IMR-90 (cell line): ENCODE data around the gene CRYGN. TPM values are rescaled to one million over a fixed set of nuclear protein-coding genes. Genes with fewer than 3 reads are reported as not detected.
A peak's percentile ranks its signal among the peaks of the same experiment; 100 is the strongest.

Experiments used
- ATAC-seq: fragments of 200-7000 bp; cut with Tn5 transposase; 2 replicates; pipeline ENCODE4 v1.9.1; 2020; ENCODE audit warnings: low read depth, mild to moderate bottlenecking, moderate library complexity
- BruUV-seq: library from RNA; stranded (reverse); fragments of 400-500 nt; replicated peaks from 2 replicates; lab custom pipeline; 2021; lab: Mats Ljungman, UMichigan
- CTCF ChIA-PET: fragments of 300-600 bp; formaldehyde crosslinking; extraction: SDS; loops from one replicate; lab custom pipeline; 2021; ENCODE audit warnings: antibody characterized with exemption; lab: Yijun Ruan, JAX
- POLR2A ChIA-PET: fragments of 300-600 bp; sonication (Branson Sonifier 250); formaldehyde crosslinking; loops from one replicate; lab custom pipeline; 2022; ENCODE audit warnings: antibody characterized with exemption; ENCODE audit not compliant: unreplicated experiment; lab: Charles Lee
- DNase-seq: peaks from one replicate; pipeline ENCODE4 v3.0.0; 2013
- H2AFZ ChIP-seq: replicated peaks from 2 replicates; pipeline ENCODE3; 2013; ENCODE audit warnings: low read length, mild to moderate bottlenecking; ENCODE audit not compliant: poor library complexity
- H2AK5ac ChIP-seq: 2 replicates; pipeline ENCODE4 v1.6.1; 2013; ENCODE audit warnings: low read depth, low read length, inconsistent platforms
- H2AK9ac ChIP-seq: replicated peaks from 2 replicates; pipeline ENCODE3; 2013; ENCODE audit warnings: mild to moderate bottlenecking, low read depth, low read length, moderate library complexity; ENCODE audit not compliant: poor library complexity
- H2BK120ac ChIP-seq: 2 replicates; pipeline ENCODE4 v1.6.1; 2013; ENCODE audit warnings: low read depth, low read length, inconsistent platforms
- H2BK15ac ChIP-seq: 3 replicates; pipeline ENCODE4 v1.6.1; 2013; ENCODE audit warnings: low read depth, low read length, inconsistent platforms
- H2BK20ac ChIP-seq: 2 replicates; pipeline ENCODE4 v1.6.1; 2013; ENCODE audit warnings: low read depth, mild to moderate bottlenecking, inconsistent platforms, low read length, moderate library complexity
- H2BK5ac ChIP-seq: 2 replicates; pipeline ENCODE4 v1.6.1; 2013; ENCODE audit warnings: mild to moderate bottlenecking, low read depth, low read length, inconsistent platforms; ENCODE audit not compliant: poor library complexity, severe bottlenecking
- H3K14ac ChIP-seq: replicated peaks from 2 replicates; pipeline ENCODE4 v1.6.1; 2013; ENCODE audit warnings: low read depth, low read length, inconsistent platforms
- H3K18ac ChIP-seq: 2 replicates; pipeline ENCODE4 v1.6.1; 2013; ENCODE audit warnings: low read depth, low read length, control low read depth
- H3K23ac ChIP-seq: 2 replicates; pipeline ENCODE4 v1.6.1; 2013; ENCODE audit warnings: low read depth, low read length, inconsistent platforms
- H3K27ac ChIP-seq: 2 replicates; pipeline ENCODE4 v1.5.1; 2013; ENCODE audit warnings: mild to moderate bottlenecking, control low read depth, low read length; ENCODE audit not compliant: insufficient read depth
- H3K27me3 ChIP-seq: 2 replicates; pipeline ENCODE4 v1.6.1; 2013; ENCODE audit warnings: low read length; ENCODE audit not compliant: control insufficient read depth, insufficient read depth
- H3K36me3 ChIP-seq: 2 replicates; pipeline ENCODE4 v1.6.1; 2013; ENCODE audit warnings: low read length, mixed read lengths; ENCODE audit not compliant: control insufficient read depth, insufficient read depth
- H3K4ac ChIP-seq: 2 replicates; pipeline ENCODE4 v1.6.1; 2013; ENCODE audit warnings: low read depth, low read length, inconsistent platforms
- H3K4me1 ChIP-seq: 2 replicates; pipeline ENCODE4 v1.6.1; 2013; ENCODE audit warnings: low read length, mixed read lengths; ENCODE audit not compliant: control insufficient read depth, insufficient read depth
- H3K4me2 ChIP-seq: 2 replicates; pipeline ENCODE4 v1.6.1; 2013; ENCODE audit warnings: low read depth, mild to moderate bottlenecking, control low read depth, low read length, moderate library complexity
- H3K4me3 ChIP-seq: 2 replicates; pipeline ENCODE4 v1.5.1; 2013; ENCODE audit warnings: low read depth, mild to moderate bottlenecking, control low read depth, low read length, moderate library complexity; ENCODE audit not compliant: insufficient read depth
- H3K56ac ChIP-seq: 2 replicates; pipeline ENCODE4 v1.6.1; 2013; ENCODE audit warnings: low read length, inconsistent platforms; ENCODE audit not compliant: insufficient read depth; ENCODE audit errors: extremely low read depth
- H3K79me1 ChIP-seq, 2 experiments: 2 replicates each; pipeline ENCODE4 v1.6.1; 2013; ENCODE audit warnings: low read length in 2 of 2, inconsistent platforms in 1 of 2, low read depth in 1 of 2
- H3K9ac ChIP-seq: 2 replicates; pipeline ENCODE4 v1.6.1; 2013; ENCODE audit warnings: low read depth, low read length, control low read depth
- H3K9me1 ChIP-seq: 2 replicates; pipeline ENCODE4 v1.6.1; 2013; ENCODE audit warnings: low read length, inconsistent platforms; ENCODE audit not compliant: insufficient read depth
- H3K9me3 ChIP-seq: 2 replicates; pipeline ENCODE4 v1.6.1; 2013; ENCODE audit warnings: low read length; ENCODE audit not compliant: control insufficient read depth, insufficient read depth
- H4K20me1 ChIP-seq: 2 replicates; pipeline ENCODE4 v1.6.1; 2013; ENCODE audit warnings: low read length, inconsistent platforms; ENCODE audit not compliant: insufficient read depth
- H4K5ac ChIP-seq: 2 replicates; pipeline ENCODE4 v1.6.1; 2013; ENCODE audit warnings: mild to moderate bottlenecking, low read depth, low read length, control low read depth
- H4K8ac ChIP-seq, 2 experiments: 2 replicates each; pipeline ENCODE4 v1.6.1; 2013; ENCODE audit warnings: low read depth in 2 of 2, low read length in 2 of 2, control low read depth in 1 of 2, inconsistent platforms in 1 of 2
- H4K91ac ChIP-seq: 2 replicates; pipeline ENCODE4 v1.6.1; 2013; ENCODE audit warnings: low read depth, low read length, inconsistent platforms; ENCODE audit not compliant: insufficient read depth
- CEBPB ChIP-seq: IDR thresholded peaks from 2 replicates; pipeline ENCODE4 v1.6.1; 2012; ENCODE audit warnings: low read depth, low read length, improper control_type of control experiment
- POLR2A ChIP-seq: IDR thresholded peaks from 2 replicates; pipeline ENCODE4 v1.6.1; 2012; ENCODE audit warnings: mild to moderate bottlenecking, low read depth, low read length
- WGBS, 2 experiments: methylation state at CpG; one replicate each; pipeline versions ENCODE4 v1.1.5 to v1.1.7; 2013; ENCODE audit warnings: missing lambda C conversion rate in 2 of 2; ENCODE audit not compliant: insufficient read length in 1 of 2; ENCODE audit errors: extremely low coverage in 2 of 2; 5-methylcytosine and 5-hydroxymethylcytosine counted together
- dilution Hi-C: fragments of 300-500 bp; cut with HindIII; formaldehyde crosslinking; loops from one replicate; pipeline ENCODE4 v1.14.3; 2018; ENCODE audit warnings: low sequenced_read_pairs; ENCODE audit not compliant: unreplicated experiment
- in situ Hi-C: fragments of 300-500 bp; cut with MboI; formaldehyde crosslinking; loops from 3 replicates; pipeline ENCODE4 v1.14.3; 2019; ENCODE audit warnings: low sequenced_read_pairs, inconsistent platforms, mixed read lengths
- intact Hi-C: fragments of 100-400 bp; cut with micrococcal nuclease; formaldehyde crosslinking; loops from 2 replicates; pipeline ENCODE4 v1.10.0; 2022
- polyA plus RNA-seq, 3 experiments: library from polyadenylated mRNA; depleted of rRNA; stranded (reverse); fragments of >200 nt; gene quantifications; 2 replicates each; pipeline ENCODE4 v1.2.3, GENCODE V29; 2012; ENCODE audit warnings: low replicate concordance in 1 of 3
- total RNA-seq: library from RNA; depleted of rRNA; stranded (reverse); fragments of >200 nt; gene quantifications from 2 replicates; pipeline ENCODE4 v1.2.3, GENCODE V29; 2012

Gene CRYGN
- total and polyA plus RNA-seq, 2 of the 4 experiments (the other 2 are of a cell fraction), result not detected

DNA sequence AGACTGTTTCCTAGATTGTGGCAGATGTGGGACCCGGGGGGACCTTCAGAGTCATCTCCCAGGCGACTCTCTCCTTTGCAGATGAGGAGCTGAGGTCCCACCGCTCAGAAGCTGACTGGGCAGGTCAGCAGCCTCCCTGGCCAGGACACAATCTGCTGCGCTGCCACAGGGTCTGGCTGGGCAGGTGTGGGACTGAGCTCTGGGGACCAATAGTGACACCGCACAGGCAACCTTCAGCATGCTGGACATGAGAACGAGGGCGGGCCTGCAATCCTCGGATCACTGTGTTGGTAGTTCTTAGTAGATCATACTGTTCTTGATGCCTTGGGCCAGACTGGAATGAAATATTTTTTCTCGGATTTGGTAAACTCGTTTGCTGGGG, 20.5 kb upstream of the CRYGN start:
- no peak; the same call in 1 of the 2 replicates for ATAC-seq
- in situ Hi-C loops, result loop anchor here (25.0 kb wide), 1 partner anchor 302 kb away; no protein-coding TSS in a partner anchor

More for the DNA sequence above, 20.5 kb upstream of the CRYGN start:
- Histone ChIP-seq H4K5ac (peak overlapping the region; percentile 2; the same call in 1 of the 2 replicates), H3K9me1 (peaks cover 10% of the 10 kb centered on the region), H2AFZ (peak overlapping the region; percentile 85), H3K23ac (peak overlapping the region; percentile 43), H4K8ac (peak overlapping the region; percentile 62 to 70), H3K56ac (peak overlapping the region; percentile 20), H3K9ac (peak overlapping the region; percentile 30), H3K27ac (peak overlapping the region; percentile 74), H3K4me3 (no peak overlapping the region), H3K4me2 (peak overlapping the region; percentile 40), H2AK5ac (peak overlapping the region; percentile 84), H2BK15ac (peak overlapping the region; percentile 27; the same call in 2 of the 3 replicates), H4K20me1 (no peaks in the 10 kb centered on the region), H2BK5ac (peak overlapping the region; percentile 41), H3K14ac (peak overlapping the region; percentile 63), H3K79me1 (peaks cover 0 to 10% of the 10 kb centered on the region in 2 experiments; a peak in 1 of 4 replicates), H3K36me3 (peaks cover 10% of the 10 kb centered on the region), H3K18ac (peak overlapping the region; percentile 10; the same call in 1 of the 2 replicates), H2AK9ac (peak overlapping the region; percentile 21), H3K4me1 (peaks cover 14% of the 10 kb centered on the region), H2BK20ac (0 out of 2 replicates have a peak overlapping the region, but pooled peaks have one; percentile 36), H3K9me3 (peaks cover 6% of the 10 kb centered on the region), H3K27me3 (no peaks in the 10 kb centered on the region), H4K91ac (peak overlapping the region; percentile 88), H2BK120ac (peak overlapping the region; percentile 75), H3K4ac (peak overlapping the region; percentile 82)
- 77% methylated on average over 6 of the region's 10 CpGs; no CpG with 5 or more reads in 1 of the 2 experiments for WGBS, 2 experiments
- BruUV-seq, result no TSS peak
- TF ChIP-seq CEBPB, result no peak
- TF ChIP-seq POLR2A, result no peak; the same call in 1 of the 2 replicates
- DNase-seq, result no peak
- CTCF ChIA-PET, result interaction anchor here (0.9 to 1.5 kb wide), 4 partner anchors 33 to 145 kb away, joined by 3 to 4 read pairs (median 3); no protein-coding TSS in a partner anchor
- intact Hi-C loops, result loop anchor here (1.0 to 5.0 kb wide), 3 partner anchors 58 to 294 kb away; partner anchors contain the start of gene RHEB
- POLR2A ChIA-PET, result no interaction called here
- dilution Hi-C loops, result no loop called here
